SK-N-SH treated with all-trans-retinoic acid at 6 μM for 48 hours (cell line): ENCODE results near the gene ARL11.

Experiments
- ATAC-seq: fragments of 200-7000 bp; cut with Tn5 transposase; 3 replicates; pipeline ENCODE4 v1.9.1; 2020; ENCODE audit warnings: mild to moderate bottlenecking, moderate library complexity
- ARNTL ChIP-seq: fragments of 450-650 bp; formaldehyde crosslinking; IDR thresholded peaks from 2 replicates; pipeline ENCODE4 v1.5.0; 2020; ENCODE audit warnings: low read depth, mild to moderate bottlenecking, moderate library complexity, borderline replicate concordance
- BACH2 ChIP-seq: fragments of 250-450 bp; sonication (Bioruptor Pico); IDR thresholded peaks from 2 replicates; pipeline ENCODE4 v1.9.0; 2021; ENCODE audit warnings: mild to moderate bottlenecking, borderline replicate concordance
- CSDC2 ChIP-seq: fragments of 250-450 bp; sonication (Bioruptor Pico); IDR thresholded peaks from 2 replicates; pipeline ENCODE4 v1.5.0; 2020; ENCODE audit warnings: mild to moderate bottlenecking, moderate library complexity
- GLIS3 ChIP-seq: fragments of 250-450 bp; sonication (Bioruptor Pico); IDR thresholded peaks from 2 replicates; pipeline ENCODE4 v1.5.0; 2020; ENCODE audit warnings: mild to moderate bottlenecking, moderate library complexity
- ISL1 ChIP-seq: fragments of 250-450 bp; sonication (Bioruptor Pico); IDR thresholded peaks from 2 replicates; pipeline ENCODE4 v2.1.2; 2022; ENCODE audit warnings: mild to moderate bottlenecking, moderate library complexity
- OSR1 ChIP-seq: fragments of 250-450 bp; sonication (Bioruptor Pico); IDR thresholded peaks from 2 replicates; pipeline ENCODE4 v1.8.0; 2022; ENCODE audit warnings: moderate library complexity, mild to moderate bottlenecking, inconsistent platforms
- PPARA ChIP-seq: fragments of 250-450 bp; sonication (Bioruptor Pico); IDR thresholded peaks from 2 replicates; pipeline ENCODE4 v1.5.0; 2020; ENCODE audit warnings: mild to moderate bottlenecking, borderline replicate concordance
- RARB ChIP-seq: fragments of 250-450 bp; sonication (Bioruptor Pico); IDR thresholded peaks from 2 replicates; pipeline ENCODE4 v1.8.0; 2021; ENCODE audit warnings: mild to moderate bottlenecking, moderate library complexity
- SNAI2 ChIP-seq: fragments of 250-450 bp; sonication (Bioruptor Pico); IDR thresholded peaks from 2 replicates; pipeline ENCODE4 v1.5.0; 2020; ENCODE audit warnings: mild to moderate bottlenecking, moderate library complexity
- TOX ChIP-seq: fragments of 250-450 bp; sonication (Bioruptor Pico); IDR thresholded peaks from 2 replicates; pipeline ENCODE4 v1.8.0; 2021; ENCODE audit warnings: mild to moderate bottlenecking, moderate library complexity, borderline replicate concordance
- ZC3H10 ChIP-seq: fragments of 250-450 bp; sonication (Bioruptor Pico); IDR thresholded peaks from 2 replicates; pipeline ENCODE4 v1.5.1; 2021; ENCODE audit warnings: mild to moderate bottlenecking, moderate library complexity
- ZFP3 ChIP-seq: fragments of 250-450 bp; sonication (Bioruptor Pico); IDR thresholded peaks from 2 replicates; pipeline ENCODE4 v1.5.0; 2020; ENCODE audit warnings: mild to moderate bottlenecking, moderate library complexity
- ZFP30 ChIP-seq: fragments of 450-650 bp; formaldehyde crosslinking; IDR thresholded peaks from 2 replicates; pipeline ENCODE4 v1.5.0; 2022; ENCODE audit warnings: mild to moderate bottlenecking, moderate library complexity
- ZNF8 ChIP-seq: fragments of 450-650 bp; formaldehyde crosslinking; IDR thresholded peaks from 2 replicates; pipeline ENCODE4 v1.5.0; 2020; ENCODE audit warnings: mild to moderate bottlenecking, moderate library complexity
- TF ChIP-seq, protein P1 (sequence below): fragments of 250-450 bp; sonication (Bioruptor Pico); IDR thresholded peaks from 2 replicates; pipeline ENCODE4 v1.8.0; 2021; ENCODE audit warnings: low read depth, mild to moderate bottlenecking, moderate library complexity, borderline replicate concordance
- TF ChIP-seq, protein P2 (sequence below): fragments of 250-450 bp; sonication (Bioruptor Pico); IDR thresholded peaks from 2 replicates; pipeline ENCODE4 v1.5.0; 2020; ENCODE audit warnings: mild to moderate bottlenecking, moderate library complexity
- TF ChIP-seq, protein P3 (sequence below): fragments of 250-450 bp; sonication (Bioruptor Pico); IDR thresholded peaks from 2 replicates; pipeline ENCODE4 v1.5.1; 2021; ENCODE audit warnings: mild to moderate bottlenecking, moderate library complexity
- TF ChIP-seq, protein P4 (sequence below): fragments of 250-450 bp; sonication (Bioruptor Pico); IDR thresholded peaks from 2 replicates; pipeline ENCODE4 v1.8.0; 2020; ENCODE audit warnings: mild to moderate bottlenecking, moderate library complexity, borderline replicate concordance
- TF ChIP-seq, protein P5 (sequence below): fragments of 250-450 bp; sonication (Bioruptor Pico); IDR thresholded peaks from 2 replicates; pipeline ENCODE4 v1.5.1; 2020; ENCODE audit warnings: low read depth, mild to moderate bottlenecking, moderate library complexity

The ARL11 gene

DNA sequence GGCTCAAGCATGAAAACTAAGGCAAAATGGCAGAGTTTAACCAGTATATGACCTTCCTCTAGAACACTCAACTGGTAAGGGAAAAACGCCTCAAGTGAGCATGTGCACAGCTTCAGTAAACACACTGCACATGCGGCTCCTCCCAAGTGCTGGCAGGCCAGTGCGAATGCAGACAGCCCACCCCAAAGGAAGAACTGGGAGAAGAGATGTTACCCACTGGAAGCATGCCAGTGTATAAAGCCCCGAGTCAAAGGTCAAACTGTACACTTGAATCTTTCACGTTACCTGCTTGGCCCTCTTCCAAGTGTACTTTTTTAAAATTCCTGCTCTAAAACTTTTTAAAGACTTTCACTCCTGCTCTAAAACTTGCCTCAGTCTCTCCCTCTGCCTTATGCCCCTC, 23.7 kb upstream of the ARL11 start:
- TF ChIP-seq, protein P1, sequence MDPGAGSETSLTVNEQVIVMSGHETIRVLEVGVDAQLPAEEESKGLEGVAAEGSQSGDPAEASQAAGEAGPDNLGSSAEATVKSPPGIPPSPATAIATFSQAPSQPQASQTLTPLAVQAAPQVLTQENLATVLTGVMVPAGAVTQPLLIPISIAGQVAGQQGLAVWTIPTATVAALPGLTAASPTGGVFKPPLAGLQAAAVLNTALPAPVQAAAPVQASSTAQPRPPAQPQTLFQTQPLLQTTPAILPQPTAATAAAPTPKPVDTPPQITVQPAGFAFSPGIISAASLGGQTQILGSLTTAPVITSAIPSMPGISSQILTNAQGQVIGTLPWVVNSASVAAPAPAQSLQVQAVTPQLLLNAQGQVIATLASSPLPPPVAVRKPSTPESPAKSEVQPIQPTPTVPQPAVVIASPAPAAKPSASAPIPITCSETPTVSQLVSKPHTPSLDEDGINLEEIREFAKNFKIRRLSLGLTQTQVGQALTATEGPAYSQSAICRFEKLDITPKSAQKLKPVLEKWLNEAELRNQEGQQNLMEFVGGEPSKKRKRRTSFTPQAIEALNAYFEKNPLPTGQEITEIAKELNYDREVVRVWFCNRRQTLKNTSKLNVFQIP, result no peak
- TF ChIP-seq ZFP30, result no peak
- no peak for TF ChIP-seq ZFP3 (CRISPR knock-in tag)
- TF ChIP-seq BACH2 (CRISPR knock-in tag), result no peak
- TF ChIP-seq, protein P2, sequence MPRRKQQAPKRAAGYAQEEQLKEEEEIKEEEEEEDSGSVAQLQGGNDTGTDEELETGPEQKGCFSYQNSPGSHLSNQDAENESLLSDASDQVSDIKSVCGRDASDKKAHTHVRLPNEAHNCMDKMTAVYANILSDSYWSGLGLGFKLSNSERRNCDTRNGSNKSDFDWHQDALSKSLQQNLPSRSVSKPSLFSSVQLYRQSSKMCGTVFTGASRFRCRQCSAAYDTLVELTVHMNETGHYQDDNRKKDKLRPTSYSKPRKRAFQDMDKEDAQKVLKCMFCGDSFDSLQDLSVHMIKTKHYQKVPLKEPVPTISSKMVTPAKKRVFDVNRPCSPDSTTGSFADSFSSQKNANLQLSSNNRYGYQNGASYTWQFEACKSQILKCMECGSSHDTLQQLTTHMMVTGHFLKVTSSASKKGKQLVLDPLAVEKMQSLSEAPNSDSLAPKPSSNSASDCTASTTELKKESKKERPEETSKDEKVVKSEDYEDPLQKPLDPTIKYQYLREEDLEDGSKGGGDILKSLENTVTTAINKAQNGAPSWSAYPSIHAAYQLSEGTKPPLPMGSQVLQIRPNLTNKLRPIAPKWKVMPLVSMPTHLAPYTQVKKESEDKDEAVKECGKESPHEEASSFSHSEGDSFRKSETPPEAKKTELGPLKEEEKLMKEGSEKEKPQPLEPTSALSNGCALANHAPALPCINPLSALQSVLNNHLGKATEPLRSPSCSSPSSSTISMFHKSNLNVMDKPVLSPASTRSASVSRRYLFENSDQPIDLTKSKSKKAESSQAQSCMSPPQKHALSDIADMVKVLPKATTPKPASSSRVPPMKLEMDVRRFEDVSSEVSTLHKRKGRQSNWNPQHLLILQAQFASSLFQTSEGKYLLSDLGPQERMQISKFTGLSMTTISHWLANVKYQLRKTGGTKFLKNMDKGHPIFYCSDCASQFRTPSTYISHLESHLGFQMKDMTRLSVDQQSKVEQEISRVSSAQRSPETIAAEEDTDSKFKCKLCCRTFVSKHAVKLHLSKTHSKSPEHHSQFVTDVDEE (CRISPR knock-in tag), result no peak
- TF ChIP-seq, protein P3, sequence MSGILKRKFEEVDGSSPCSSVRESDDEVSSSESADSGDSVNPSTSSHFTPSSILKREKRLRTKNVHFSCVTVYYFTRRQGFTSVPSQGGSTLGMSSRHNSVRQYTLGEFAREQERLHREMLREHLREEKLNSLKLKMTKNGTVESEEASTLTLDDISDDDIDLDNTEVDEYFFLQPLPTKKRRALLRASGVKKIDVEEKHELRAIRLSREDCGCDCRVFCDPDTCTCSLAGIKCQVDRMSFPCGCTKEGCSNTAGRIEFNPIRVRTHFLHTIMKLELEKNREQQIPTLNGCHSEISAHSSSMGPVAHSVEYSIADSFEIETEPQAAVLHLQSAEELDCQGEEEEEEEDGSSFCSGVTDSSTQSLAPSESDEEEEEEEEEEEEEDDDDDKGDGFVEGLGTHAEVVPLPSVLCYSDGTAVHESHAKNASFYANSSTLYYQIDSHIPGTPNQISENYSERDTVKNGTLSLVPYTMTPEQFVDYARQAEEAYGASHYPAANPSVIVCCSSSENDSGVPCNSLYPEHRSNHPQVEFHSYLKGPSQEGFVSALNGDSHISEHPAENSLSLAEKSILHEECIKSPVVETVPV (CRISPR knock-in tag), result no peak
- TF ChIP-seq, protein P4, sequence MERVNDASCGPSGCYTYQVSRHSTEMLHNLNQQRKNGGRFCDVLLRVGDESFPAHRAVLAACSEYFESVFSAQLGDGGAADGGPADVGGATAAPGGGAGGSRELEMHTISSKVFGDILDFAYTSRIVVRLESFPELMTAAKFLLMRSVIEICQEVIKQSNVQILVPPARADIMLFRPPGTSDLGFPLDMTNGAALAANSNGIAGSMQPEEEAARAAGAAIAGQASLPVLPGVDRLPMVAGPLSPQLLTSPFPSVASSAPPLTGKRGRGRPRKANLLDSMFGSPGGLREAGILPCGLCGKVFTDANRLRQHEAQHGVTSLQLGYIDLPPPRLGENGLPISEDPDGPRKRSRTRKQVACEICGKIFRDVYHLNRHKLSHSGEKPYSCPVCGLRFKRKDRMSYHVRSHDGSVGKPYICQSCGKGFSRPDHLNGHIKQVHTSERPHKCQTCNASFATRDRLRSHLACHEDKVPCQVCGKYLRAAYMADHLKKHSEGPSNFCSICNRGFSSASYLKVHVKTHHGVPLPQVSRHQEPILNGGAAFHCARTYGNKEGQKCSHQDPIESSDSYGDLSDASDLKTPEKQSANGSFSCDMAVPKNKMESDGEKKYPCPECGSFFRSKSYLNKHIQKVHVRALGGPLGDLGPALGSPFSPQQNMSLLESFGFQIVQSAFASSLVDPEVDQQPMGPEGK, result no peak
- no peak for TF ChIP-seq PPARA (CRISPR knock-in tag)
- no peak for TF ChIP-seq ZNF8 (CRISPR knock-in tag)
- TF ChIP-seq GLIS3 (CRISPR knock-in tag), result no peak
- TF ChIP-seq, protein P5, sequence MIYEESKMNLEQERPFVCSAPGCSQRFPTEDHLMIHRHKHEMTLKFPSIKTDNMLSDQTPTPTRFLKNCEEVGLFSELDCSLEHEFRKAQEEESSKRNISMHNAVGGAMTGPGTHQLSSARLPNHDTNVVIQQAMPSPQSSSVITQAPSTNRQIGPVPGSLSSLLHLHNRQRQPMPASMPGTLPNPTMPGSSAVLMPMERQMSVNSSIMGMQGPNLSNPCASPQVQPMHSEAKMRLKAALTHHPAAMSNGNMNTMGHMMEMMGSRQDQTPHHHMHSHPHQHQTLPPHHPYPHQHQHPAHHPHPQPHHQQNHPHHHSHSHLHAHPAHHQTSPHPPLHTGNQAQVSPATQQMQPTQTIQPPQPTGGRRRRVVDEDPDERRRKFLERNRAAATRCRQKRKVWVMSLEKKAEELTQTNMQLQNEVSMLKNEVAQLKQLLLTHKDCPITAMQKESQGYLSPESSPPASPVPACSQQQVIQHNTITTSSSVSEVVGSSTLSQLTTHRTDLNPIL (CRISPR knock-in tag), result no peak
- no peak for TF ChIP-seq ARNTL (CRISPR knock-in tag)
- TF ChIP-seq SNAI2, result no peak
- TF ChIP-seq RARB (CRISPR knock-in tag), result no peak
- no peak for TF ChIP-seq ZC3H10 (CRISPR knock-in tag)
- no peak for TF ChIP-seq CSDC2
- no peak for ATAC-seq

DNA sequence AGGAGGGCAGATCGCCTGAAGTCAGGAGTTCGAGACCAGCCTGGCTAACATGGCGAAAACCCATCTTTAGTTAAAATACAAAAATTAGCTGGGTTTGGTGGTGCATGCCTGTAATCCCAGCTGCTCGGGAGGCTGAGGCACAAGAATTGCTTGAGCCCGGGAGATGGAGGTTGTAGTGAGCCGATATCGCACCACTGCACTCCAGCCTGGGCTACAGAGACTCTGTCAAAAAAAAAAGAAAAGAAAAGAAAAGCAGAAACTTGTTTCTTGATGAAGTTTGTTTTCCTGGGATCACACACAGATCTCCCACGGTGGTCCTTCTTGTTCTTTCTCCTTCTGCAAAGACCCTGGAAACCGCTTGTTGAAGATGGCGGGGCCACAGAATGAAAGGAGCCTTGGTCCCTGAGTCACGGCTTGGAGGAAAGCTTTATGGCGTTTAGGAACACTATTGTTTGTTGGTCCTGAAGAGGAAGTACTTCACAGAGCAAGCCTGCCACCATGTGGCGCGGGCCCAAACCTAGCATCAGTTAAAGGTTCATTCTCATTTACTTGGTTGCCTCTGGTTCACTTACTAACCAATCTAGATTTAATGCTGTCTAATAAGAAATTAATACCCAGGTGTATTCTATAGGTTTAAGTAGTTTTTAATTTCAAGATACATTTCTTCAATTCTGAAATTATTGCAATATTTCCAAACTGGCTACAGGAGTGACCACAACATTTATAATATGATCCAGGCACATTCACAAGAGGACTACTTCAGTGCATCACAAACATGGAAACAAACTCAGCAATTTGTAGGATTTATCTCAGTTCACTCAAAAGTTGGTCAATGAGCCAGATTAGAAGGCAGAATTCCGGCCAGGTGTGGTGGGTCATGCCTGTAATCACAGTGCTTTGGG, 21.3 kb upstream of the ARL11 start:
- ATAC-seq, result peak; percentile 100
- TF ChIP-seq PPARA (CRISPR knock-in tag) (no peak), ZFP30 (no peak), ISL1 (CRISPR knock-in tag) (no peak), ZNF8 (CRISPR knock-in tag) (no peak), ZFP3 (CRISPR knock-in tag) (no peak), CSDC2 (no peak), ARNTL (CRISPR knock-in tag) (no peak), SNAI2 (no peak), OSR1 (CRISPR knock-in tag) (no peak), RARB (CRISPR knock-in tag) (no peak), TOX (CRISPR knock-in tag) (no peak)
- TF ChIP-seq, protein P4, result no peak
- TF ChIP-seq, protein P1, result no peak
- TF ChIP-seq, protein P2 (CRISPR knock-in tag), result no peak
- TF ChIP-seq, protein P3 (CRISPR knock-in tag), result no peak
